HG02884 (cell line): Measurements from ENCODE around the gene AVPR2.

Source experiments
- ATAC-seq: cut with Tn5 transposase; IDR thresholded peaks from one replicate; pipeline ENCODE4 v1.9.1; 2021; ENCODE audit warnings: mild to moderate bottlenecking, moderate library complexity; ENCODE audit not compliant: unreplicated experiment

AVPR2 gene

GRCh38 chrX:153930011-153930910, 25.8 kb downstream of the AVPR2 start:
- ATAC-seq = no peak

GRCh38 chrX:153931151-153931550, 26.7 kb downstream of the AVPR2 start:
- no peak for ATAC-seq

GRCh38 chrX:153931748-153932147, 27.3 kb downstream of the AVPR2 start:
- no peak for ATAC-seq

GRCh38 chrX:153932220-153932915, 27.9 kb downstream of the AVPR2 start:
- no peak for ATAC-seq

GRCh38 chrX:153933748-153934147, 29.3 kb downstream of the AVPR2 start:
- ATAC-seq = no peak

GRCh38 chrX:153934148-153934761, 29.8 kb downstream of the AVPR2 start:
- peak; percentile 17 for ATAC-seq

- ATAC-seq = peak; percentile 89
Observed at GRCh38 chrX:153934762-153935325, 30.4 kb downstream of the AVPR2 start, which contains the start of gene NAA10. NAA10 (minus strand) TSS chrX:153935037; CDS start chrX:153934904, 133 bp downstream.

- ATAC-seq = no peak
Observed at GRCh38 chrX:153935326-153935851, 30.9 kb downstream of the AVPR2 start.

GRCh38 chrX:153937056-153937455, 32.6 kb downstream of the AVPR2 start:
- no peak for ATAC-seq

- ATAC-seq = no peak
Observed at GRCh38 chrX:153938226-153938786, 33.8 kb downstream of the AVPR2 start.

- no peak for ATAC-seq
Observed at GRCh38 chrX:153939573-153939972, 35.1 kb downstream of the AVPR2 start.

GRCh38 chrX:153941336-153942252, 37.1 kb downstream of the AVPR2 start:
- ATAC-seq = no peak

GRCh38 chrX:153944140-153944799, 39.8 kb downstream of the AVPR2 start, which contains the start of gene RENBP:
RENBP (minus strand) TSS chrX:153944643; CDS start chrX:153944610, 33 bp downstream.
- ATAC-seq = no peak

GRCh38 chrX:153944800-153945150, 40.3 kb downstream of the AVPR2 start:
- no peak for ATAC-seq

GRCh38 chrX:153945956-153946943, 41.8 kb downstream of the AVPR2 start:
- ATAC-seq = no peak

GRCh38 chrX:153947009-153947769, 42.7 kb downstream of the AVPR2 start:
- ATAC-seq = no peak

GRCh38 chrX:153948002-153948466, 43.6 kb downstream of the AVPR2 start:
- no peak for ATAC-seq
